H1 (cell line): Measurements from ENCODE around the gene NTN5. TPM values are rescaled to one million over a fixed set of nuclear protein-coding genes. Genes with fewer than 3 reads are reported as not detected.

Experiments used
- ASH2L ChIP-seq: fragments of 200-600, 300-600 bp; sonication (generic); IDR thresholded peaks from one replicate; pipeline ENCODE4 v1.7.1; 2017; ENCODE audit warnings: low read length
- ATF2 ChIP-seq: IDR thresholded peaks from 2 replicates; pipeline ENCODE4 v1.6.1; 2012; ENCODE audit warnings: low read length, inconsistent platforms
- ATF3 ChIP-seq: IDR thresholded peaks from 2 replicates; pipeline ENCODE4 v1.6.1; 2011; ENCODE audit warnings: low read depth, mild to moderate bottlenecking, low read length; ENCODE audit not compliant: insufficient read depth
- CBX8 ChIP-seq: fragments of 300-800, 300-1000 bp; sonication (generic); IDR thresholded peaks from 2 replicates; pipeline ENCODE4 v1.7.1; 2016; ENCODE audit warnings: low read depth, low read length, borderline replicate concordance
- E2F6 ChIP-seq: IDR thresholded peaks from 2 replicates; pipeline ENCODE4 v1.6.1; 2012; ENCODE audit warnings: inconsistent platforms
- EP300 ChIP-seq, 2 experiments: IDR thresholded peaks; 1 replicate in 1 of 2; 2 replicates in 1 of 2; pipeline ENCODE4 v1.6.1; 2011 to 2012; ENCODE audit warnings: low read depth in 2 of 2, low read length in 2 of 2, mild to moderate bottlenecking in 2 of 2, borderline replicate concordance in 1 of 2, inconsistent platforms in 1 of 2, moderate library complexity in 1 of 2
- FOSL1 ChIP-seq: IDR thresholded peaks from 2 replicates; pipeline ENCODE4 v1.6.1; 2011; ENCODE audit warnings: mild to moderate bottlenecking, low read depth, low read length, moderate library complexity; ENCODE audit not compliant: insufficient read depth
- GTF2F1 ChIP-seq: IDR thresholded peaks from 2 replicates; pipeline ENCODE4 v1.6.1; 2012; ENCODE audit warnings: low read depth, low read length, improper control_type of control experiment, borderline replicate concordance
- JUND ChIP-seq: IDR thresholded peaks from 2 replicates; pipeline ENCODE4 v1.6.1; 2011; ENCODE audit warnings: mild to moderate bottlenecking, improper control_type of control experiment, low read length
- KDM1A ChIP-seq: fragments of 200-600, 300-600 bp; sonication (generic); IDR thresholded peaks from 2 replicates; pipeline ENCODE4 v1.7.1; 2016; ENCODE audit warnings: mild to moderate bottlenecking, low read length, borderline replicate concordance
- KDM4A ChIP-seq: IDR thresholded peaks from one replicate; pipeline ENCODE4 v1.7.1; 2012; ENCODE audit warnings: low read depth, mild to moderate bottlenecking, moderate library complexity, low read length, inconsistent platforms; ENCODE audit not compliant: severe bottlenecking
- KDM5A ChIP-seq: fragments of 200-600 bp; IDR thresholded peaks from 2 replicates; pipeline ENCODE4 v1.7.1; 2012; ENCODE audit warnings: mild to moderate bottlenecking, low read length, inconsistent platforms, mixed read lengths
- NRF1 ChIP-seq: IDR thresholded peaks from 2 replicates; pipeline ENCODE4 v1.6.1; 2011; ENCODE audit warnings: mild to moderate bottlenecking, low read depth, low read length, improper control_type of control experiment
- POLR2A ChIP-seq, 2 experiments: IDR thresholded peaks; 1 replicate in 1 of 2; 2 replicates in 1 of 2; pipeline ENCODE4 v1.6.1; 2011; ENCODE audit warnings: low read depth in 2 of 2, low read length in 2 of 2, mild to moderate bottlenecking in 2 of 2; ENCODE audit errors: control extremely low read depth in 1 of 2
- POU5F1 ChIP-seq: IDR thresholded peaks from 2 replicates; pipeline ENCODE4 v1.6.1; 2011; ENCODE audit warnings: low read depth, mild to moderate bottlenecking, low read length, moderate library complexity
- RBBP5 ChIP-seq: IDR thresholded peaks from 2 replicates; pipeline ENCODE4 v1.7.1; 2012; ENCODE audit warnings: low read depth, mild to moderate bottlenecking, inconsistent platforms, low read length, moderate library complexity, borderline replicate concordance
- RNF2 ChIP-seq: fragments of 200-900, 300-1000 bp; sonication (generic); IDR thresholded peaks from 2 replicates; pipeline ENCODE4 v1.7.1; 2016; ENCODE audit warnings: borderline replicate concordance, low read depth, mild to moderate bottlenecking, antibody characterized with exemption, low read length; ENCODE audit not compliant: poor library complexity, severe bottlenecking; ENCODE audit errors: missing control alignments
- SIRT6 ChIP-seq: IDR thresholded peaks from one replicate; pipeline ENCODE4 v1.7.1; 2012; ENCODE audit warnings: low read length, inconsistent platforms
- SIX5 ChIP-seq: IDR thresholded peaks from 2 replicates; pipeline ENCODE4 v1.6.1; 2011; ENCODE audit warnings: mild to moderate bottlenecking, low read depth, low read length
- TAF1 ChIP-seq: IDR thresholded peaks from 2 replicates; pipeline ENCODE4 v1.6.1; 2011; ENCODE audit warnings: mild to moderate bottlenecking, low read depth, low read length
- TEAD4 ChIP-seq: IDR thresholded peaks from 2 replicates; pipeline ENCODE4 v1.6.1; 2012; ENCODE audit warnings: low read depth, low read length, inconsistent platforms, mixed read lengths
- polyA plus RNA-seq, 7 experiments: library from polyadenylated mRNA; depleted of rRNA in 3 of 7; stranded (reverse) in 5 of 7; unstranded in 2 of 7; fragments of >200 nt in 5 of 7; fragments of 200-250 nt in 2 of 7; gene quantifications; 1 replicate in 5 of 7; 2 replicates in 1 of 7; 4 replicates in 1 of 7; pipeline versions ENCODE4 v1.2.1 to v1.2.3, GENCODE V29; 2011 to 2013; ENCODE audit warnings: missing spikeins in 2 of 7, mixed read lengths in 2 of 7
- total RNA-seq: library from RNA; stranded (reverse); fragmentation: NEBNext Ultra II Directional; extraction: Animal tissue kit (Norgen Biotek cat#: 25700); gene quantifications from 2 replicates; pipeline ENCODE4 v1.2.1, GENCODE V29; 2021

The NTN5 gene
- total and polyA plus RNA-seq, 2 of the 8 experiments (the other 6 are each of a cell fraction or from before 2014, with no cell fraction given) = 0.47 to 0.85 TPM

GRCh38 chr19:48637948-48638830, 34.6 kb downstream of the NTN5 start (continued):
- peak; percentile 94 for TF ChIP-seq JUND
- no peak for TF ChIP-seq KDM4A
- no peak for TF ChIP-seq RBBP5
- no peak for TF ChIP-seq KDM5A
- TF ChIP-seq FOSL1 = no peak
- peak; percentile 66 for TF ChIP-seq TEAD4
- TF ChIP-seq RNF2 = no peak
- 0 out of 2 replicates have a peak, but pooled peaks have one; percentile 44 for TF ChIP-seq TAF1
- TF ChIP-seq SIRT6 = no peak
- no peak for TF ChIP-seq ATF3
- no peak for TF ChIP-seq KDM1A
- no peak for TF ChIP-seq CBX8
- TF ChIP-seq GTF2F1 = no peak
- no peak; a peak in 1 of 3 replicates for TF ChIP-seq POLR2A (IDR thresholded peaks at IDR 0.05; ENCODE audit: control extremely low read depth in 1 of 2, low read depth in 2 of 2, low read length in 2 of 2)
- no peak for TF ChIP-seq NRF1
- TF ChIP-seq E2F6 = no peak
- peak; percentile 75 for TF ChIP-seq SIX5
- TF ChIP-seq ATF2 = no peak; the same call in 1 of the 2 replicates
- TF ChIP-seq POU5F1 = no peak
- TF ChIP-seq ASH2L = no peak
- peak in 1 of 2 experiments; percentile 100; a peak in 2 of 3 replicates for TF ChIP-seq EP300 (IDR thresholded peaks at IDR 0.05; ENCODE audit: borderline replicate concordance in 1 of 2, low read depth in 2 of 2, low read length in 2 of 2)
